Right lobe of liver (tissue), 4 donors: ENCODE data around the gene OSGEPL1.

Experiments
- CTCF ChIP-seq, 4 donors: fragments of 200-600 bp in 3 of 4; fragments of 450-650 bp in 1 of 4; IDR thresholded peaks; one replicate each; pipeline versions ENCODE4 v1.5.1 to v1.8.0; 2016 to 2022; ENCODE audit warnings: antibody characterized with exemption in 4 of 4, mild to moderate bottlenecking in 2 of 4
- POLR2A ChIP-seq: fragments of 450-650 bp; IDR thresholded peaks from one replicate; pipeline ENCODE4 v1.6.1; 2017; ENCODE audit warnings: antibody characterized with exemption, mild to moderate bottlenecking
- donor health status: DM: no; HTN: no; CAD: no.
- donor health status: DM: no; HTN: no; CAD: no.
- donor health status: DM: no; HTN: yes; CAD: no.

DNA sequence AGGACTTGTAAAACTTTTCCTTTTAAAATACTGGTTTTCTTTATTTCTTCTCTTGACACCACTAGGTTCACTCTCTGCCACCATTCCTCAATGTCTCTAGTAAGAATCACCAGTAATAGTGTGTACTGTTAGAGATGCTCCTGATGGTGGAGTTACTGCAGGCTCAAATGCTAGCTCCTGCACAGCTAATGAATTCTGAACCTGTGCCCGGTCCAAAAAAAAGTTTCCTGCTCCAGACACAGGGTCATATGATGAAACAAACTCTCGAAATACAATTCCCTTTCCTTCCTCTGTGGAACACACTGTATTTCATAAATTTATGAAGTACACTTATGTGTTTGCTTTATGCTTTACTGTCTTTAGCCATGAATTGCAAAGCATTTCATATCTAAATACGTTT is 40.8 kb upstream of the OSGEPL1 start:
- TF ChIP-seq CTCF (IDR thresholded peaks at IDR 0.05) (no peak), POLR2A (no peak)
